ENCODE data around the gene COBL. TPM values are rescaled to one million over a fixed set of nuclear protein-coding genes. Genes with fewer than 3 reads are reported as not detected.

Gene COBL
- total RNA-seq, 4 donors from 2014 or later: 62.4 to 114 (median 72.2) TPM

DNA sequence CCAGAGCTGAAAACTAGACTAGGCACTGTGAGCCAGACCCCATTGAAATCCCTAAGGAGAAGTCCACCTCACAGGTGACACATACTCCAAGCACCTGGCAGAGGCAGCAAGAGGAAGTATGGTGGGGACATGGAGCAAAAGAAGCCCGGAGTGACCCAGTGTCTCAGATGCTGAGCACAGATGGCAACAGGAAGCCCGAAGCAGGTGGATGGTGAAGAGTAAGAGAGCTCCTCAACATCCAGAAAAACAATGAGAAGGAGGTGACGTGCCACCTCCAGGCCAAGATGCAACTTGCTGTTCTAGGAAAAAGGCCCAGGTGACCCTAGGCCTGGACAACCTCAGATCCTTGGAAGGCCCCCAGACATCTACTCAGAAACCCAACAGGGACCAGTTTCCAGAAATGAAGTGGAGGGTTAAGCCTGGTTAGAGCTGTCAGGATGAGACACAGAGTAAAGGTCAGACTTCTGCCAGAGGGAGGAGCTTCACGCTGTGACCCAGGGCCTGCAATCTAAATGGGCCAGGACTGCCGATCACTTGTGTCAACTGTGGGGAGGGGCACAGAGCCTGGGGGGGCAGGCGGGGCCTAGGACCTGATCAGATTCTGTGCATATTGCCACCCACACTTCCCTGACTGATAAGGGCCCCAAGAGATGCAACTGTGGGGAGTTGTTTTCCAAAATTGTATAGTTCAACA lies 2.4 kb upstream of the COBL start:
- TF ChIP-seq POLR2AphosphoS5 (IDR thresholded peaks at IDR 0.05): no peak
- TF ChIP-seq POLR2A (IDR thresholded peaks at IDR 0.05): no peak
- no peak for TF ChIP-seq EP300 (IDR thresholded peaks at IDR 0.05; ENCODE audit: low read depth)
- TF ChIP-seq, protein P1, sequence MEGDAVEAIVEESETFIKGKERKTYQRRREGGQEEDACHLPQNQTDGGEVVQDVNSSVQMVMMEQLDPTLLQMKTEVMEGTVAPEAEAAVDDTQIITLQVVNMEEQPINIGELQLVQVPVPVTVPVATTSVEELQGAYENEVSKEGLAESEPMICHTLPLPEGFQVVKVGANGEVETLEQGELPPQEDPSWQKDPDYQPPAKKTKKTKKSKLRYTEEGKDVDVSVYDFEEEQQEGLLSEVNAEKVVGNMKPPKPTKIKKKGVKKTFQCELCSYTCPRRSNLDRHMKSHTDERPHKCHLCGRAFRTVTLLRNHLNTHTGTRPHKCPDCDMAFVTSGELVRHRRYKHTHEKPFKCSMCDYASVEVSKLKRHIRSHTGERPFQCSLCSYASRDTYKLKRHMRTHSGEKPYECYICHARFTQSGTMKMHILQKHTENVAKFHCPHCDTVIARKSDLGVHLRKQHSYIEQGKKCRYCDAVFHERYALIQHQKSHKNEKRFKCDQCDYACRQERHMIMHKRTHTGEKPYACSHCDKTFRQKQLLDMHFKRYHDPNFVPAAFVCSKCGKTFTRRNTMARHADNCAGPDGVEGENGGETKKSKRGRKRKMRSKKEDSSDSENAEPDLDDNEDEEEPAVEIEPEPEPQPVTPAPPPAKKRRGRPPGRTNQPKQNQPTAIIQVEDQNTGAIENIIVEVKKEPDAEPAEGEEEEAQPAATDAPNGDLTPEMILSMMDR (IDR thresholded peaks at IDR 0.05): no peak
- H3K9me3 ChIP-seq: no peaks in the 10 kb centered on the region
- peaks cover 18% of the 10 kb centered on the region for H3K27me3 ChIP-seq
- peak; percentile 43 for DNase-seq
- peaks cover 0 to 37% (median 23%) of the 10 kb centered on the region in 4 donors for H3K4me1 ChIP-seq
- in situ Hi-C loops (cut with MboI; ENCODE audit: low pct_ligation_motif_present in 1 of 4, low pct_unique_long_range_greater_than_20kb in 1 of 4, low sequenced_read_pairs in 3 of 4): no loop called here
- intact Hi-C loops (cut with DNase I; ENCODE audit: low total_unique reads): no loop called here
- H3K27ac ChIP-seq: peak overlapping the region in 3 of 4 donors; percentile 2 to 52 (median 46)
- WGBS, 2 donors (ENCODE audit: low coverage in 1 of 2): 66 to 71% methylated on average over 5 to 6 of the region's 6 CpGs
- H3K36me3 ChIP-seq: no peaks in the 10 kb centered on the region
- H3K4me3 ChIP-seq: no peak overlapping the region

DNA sequence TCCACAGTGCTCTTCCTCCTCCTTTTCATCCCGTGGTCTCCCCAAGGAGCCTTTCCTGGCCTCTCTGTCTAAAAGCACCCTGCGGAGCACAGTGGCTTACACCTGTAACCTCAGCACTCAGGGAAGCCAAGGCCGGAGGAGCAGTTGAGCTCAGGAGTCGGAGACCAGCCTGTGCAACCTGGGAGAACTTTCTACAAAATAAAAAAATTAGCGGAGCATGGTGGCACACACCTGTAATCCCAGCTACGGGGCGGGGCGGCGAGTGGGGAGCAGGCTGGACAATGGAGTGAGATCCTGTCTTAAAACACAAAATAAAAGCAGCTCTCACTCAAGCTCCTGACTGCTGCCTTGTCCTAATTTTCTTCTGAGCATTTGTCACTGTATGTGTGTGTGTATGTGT lies 1.4 kb upstream of the COBL start:
- no peaks in the 10 kb centered on the region for H3K36me3 ChIP-seq
- WGBS, 2 donors (ENCODE audit: low coverage in 1 of 2): 94% methylated on average over 9 of the region's 9 CpGs; no CpG with 5 or more reads in 1 of the 2 donors
- no peaks in the 10 kb centered on the region for H3K9me3 ChIP-seq
- peaks cover 18% of the 10 kb centered on the region for H3K27me3 ChIP-seq
- TF ChIP-seq EP300 (IDR thresholded peaks at IDR 0.05; ENCODE audit: low read depth) (no peak), POLR2AphosphoS5 (IDR thresholded peaks at IDR 0.05) (no peak), POLR2A (IDR thresholded peaks at IDR 0.05) (no peak)
- TF ChIP-seq, protein P1 (IDR thresholded peaks at IDR 0.05): no peak
- DNase-seq: no peak
- in situ Hi-C loops (cut with MboI; ENCODE audit: low pct_ligation_motif_present in 1 of 4, low pct_unique_long_range_greater_than_20kb in 1 of 4, low sequenced_read_pairs in 3 of 4) (no loop called here), intact Hi-C loops (cut with DNase I; ENCODE audit: low total_unique reads) (no loop called here)
- peak overlapping the region in 3 of 4 donors; percentile 79 to 88 (median 85) for H3K27ac ChIP-seq
- peak overlapping the region in 1 of 4 donors; percentile 64 for H3K4me3 ChIP-seq
- H3K4me1 ChIP-seq: peaks cover 0 to 42% (median 23%) of the 10 kb centered on the region in 4 donors

DNA sequence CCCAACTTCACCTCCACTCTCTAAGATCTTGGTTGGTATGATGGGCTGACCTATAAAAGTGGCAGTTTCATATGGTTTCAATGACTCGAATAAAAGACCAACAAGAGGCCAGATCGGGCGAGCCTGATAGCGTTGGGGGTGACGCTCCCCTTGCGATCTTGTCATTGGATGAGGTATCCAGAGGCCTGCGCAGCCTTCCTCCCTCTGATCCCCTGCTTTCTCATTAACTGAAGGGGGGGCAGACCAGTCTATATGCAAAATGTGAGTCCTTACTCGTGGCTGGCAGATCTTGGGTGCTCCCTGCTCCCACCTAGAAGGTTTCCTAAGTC lies 937 bp upstream of the COBL start:
- Histone ChIP-seq H3K9me3 (no peaks in the 10 kb centered on the region), H3K36me3 (no peaks in the 10 kb centered on the region), H3K4me1 (peaks cover 0 to 42% (median 23%) of the 10 kb centered on the region in 4 donors), H3K27ac (peak overlapping the region in 3 of 4 donors; percentile 79 to 88 (median 85)), H3K4me3 (peak overlapping the region in 2 of 4 donors; percentile 64 to 72), H3K27me3 (peaks cover 18% of the 10 kb centered on the region)
- in situ Hi-C loops (cut with MboI; ENCODE audit: low pct_ligation_motif_present in 1 of 4, low pct_unique_long_range_greater_than_20kb in 1 of 4, low sequenced_read_pairs in 3 of 4) (no loop called here), intact Hi-C loops (cut with DNase I; ENCODE audit: low total_unique reads) (no loop called here)
- 74% methylated on average over 8 of the region's 8 CpGs; no CpG with 5 or more reads in 1 of the 2 donors for WGBS, 2 donors (ENCODE audit: low coverage in 1 of 2)
- DNase-seq: no peak
- TF ChIP-seq, protein P1 (IDR thresholded peaks at IDR 0.05): no peak
- TF ChIP-seq POLR2A (IDR thresholded peaks at IDR 0.05) (no peak), POLR2AphosphoS5 (IDR thresholded peaks at IDR 0.05) (no peak), EP300 (IDR thresholded peaks at IDR 0.05; ENCODE audit: low read depth) (no peak)

DNA sequence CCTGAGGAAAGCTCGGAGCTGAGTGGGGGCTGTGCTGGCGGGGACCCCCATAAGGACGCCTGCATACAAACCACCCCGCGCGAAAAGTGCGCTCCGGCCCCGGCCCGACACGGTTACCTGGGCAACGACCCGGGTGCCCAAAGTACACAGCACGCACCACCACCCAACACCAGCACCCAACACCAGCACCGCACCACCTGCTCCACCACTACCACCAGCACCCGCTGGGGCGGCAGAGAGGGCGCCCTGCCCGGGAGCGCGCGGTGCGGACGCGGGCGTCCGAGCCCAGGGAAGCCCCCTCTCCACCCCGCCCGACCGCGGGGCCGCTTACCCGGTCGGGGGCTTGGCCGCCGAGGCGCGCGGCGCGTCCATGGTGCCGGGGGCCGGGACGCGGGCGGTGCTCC lies 345 bp downstream of the COBL start:
- intact Hi-C loops (cut with DNase I; ENCODE audit: low total_unique reads): no loop called here
- WGBS, 2 donors (ENCODE audit: low coverage in 1 of 2): 13% methylated on average over 23 of the region's 46 CpGs; no CpG with 5 or more reads in 1 of the 2 donors
- Histone ChIP-seq H3K4me1 (peaks cover 0 to 42% (median 23%) of the 10 kb centered on the region in 4 donors), H3K27ac (peak overlapping the region; percentile 79 to 88 (median 84)), H3K36me3 (no peaks in the 10 kb centered on the region), H3K4me3 (peak overlapping the region; percentile 48 to 84 (median 68)), H3K27me3 (peaks cover 18% of the 10 kb centered on the region), H3K9me3 (no peaks in the 10 kb centered on the region)
- in situ Hi-C loops (cut with MboI; ENCODE audit: low pct_ligation_motif_present in 1 of 4, low pct_unique_long_range_greater_than_20kb in 1 of 4, low sequenced_read_pairs in 3 of 4): no loop called here
- TF ChIP-seq, protein P1 (IDR thresholded peaks at IDR 0.05): peak; percentile 19 to 67 (median 29)
- TF ChIP-seq EP300 (IDR thresholded peaks at IDR 0.05; ENCODE audit: low read depth): no peak
- DNase-seq: peak; percentile 55

All from transverse colon (tissue), 4 donors.